ENCODE measurements around the gene NUDCD2.

Gene NUDCD2

GRCh38 chr5:163473635-163474243, 13.8 kb upstream of the NUDCD2 start:
- H3K4me3 ChIP-seq (ENCODE audit: low read depth, low read length): no peak overlapping the region
- in situ Hi-C loops (cut with HindIII; ENCODE audit: low sequenced_read_pairs): no loop called here
- TF ChIP-seq CTCF (IDR thresholded peaks at IDR 0.05; ENCODE audit: low read depth, low read length): peak; percentile 41
- DNase-seq (ENCODE audit: low read depth, low spot score): peak; percentile 42

- in situ Hi-C loops (cut with HindIII; ENCODE audit: low sequenced_read_pairs): no loop called here
- H3K4me3 ChIP-seq (ENCODE audit: low read depth, low read length): no peak overlapping the region
- TF ChIP-seq CTCF (IDR thresholded peaks at IDR 0.05; ENCODE audit: low read depth, low read length): no peak
- no peak for DNase-seq (ENCODE audit: low read depth, low spot score)
Observed at GRCh38 chr5:163467682-163468081, 7.8 kb upstream of the NUDCD2 start.

- H3K4me3 ChIP-seq (ENCODE audit: low read depth, low read length): no peak overlapping the region
- in situ Hi-C loops (cut with HindIII; ENCODE audit: low sequenced_read_pairs): no loop called here
- no peak for TF ChIP-seq CTCF (IDR thresholded peaks at IDR 0.05; ENCODE audit: low read depth, low read length)
- DNase-seq (ENCODE audit: low read depth, low spot score): no peak
Observed at GRCh38 chr5:163463063-163463435, 3.1 kb upstream of the NUDCD2 start.

- no peak for TF ChIP-seq CTCF (IDR thresholded peaks at IDR 0.05; ENCODE audit: low read depth, low read length)
- no peak for DNase-seq (ENCODE audit: low read depth, low spot score)
- in situ Hi-C loops (cut with HindIII; ENCODE audit: low sequenced_read_pairs): no loop called here
- H3K4me3 ChIP-seq (ENCODE audit: low read depth, low read length): peak within 1 kb of the TSS; percentile 88
Observed at GRCh38 chr5:163460562-163461171, 765 bp upstream of the NUDCD2 start, which contains the start of gene HMMR. HMMR (plus strand) TSS chr5:163460632; CDS start chr5:163460693, 61 bp downstream.

GRCh38 chr5:163459462-163459818, 462 bp downstream of the NUDCD2 start:
- H3K4me3 ChIP-seq (ENCODE audit: low read depth, low read length): peak overlapping the region; percentile 88
- no peak for TF ChIP-seq CTCF (IDR thresholded peaks at IDR 0.05; ENCODE audit: low read depth, low read length)
- no peak for DNase-seq (ENCODE audit: low read depth, low spot score)
- in situ Hi-C loops (cut with HindIII; ENCODE audit: low sequenced_read_pairs): no loop called here

GRCh38 chr5:163458778-163459385, 1.0 kb downstream of the NUDCD2 start:
- H3K4me3 ChIP-seq (ENCODE audit: low read depth, low read length): peak overlapping the region; percentile 88
- DNase-seq (ENCODE audit: low read depth, low spot score): no peak
- no peak for TF ChIP-seq CTCF (IDR thresholded peaks at IDR 0.05; ENCODE audit: low read depth, low read length)
- in situ Hi-C loops (cut with HindIII; ENCODE audit: low sequenced_read_pairs): no loop called here

All from astrocyte of the spinal cord (primary cell).